ENCODE results near the gene NEO1.
A peak's percentile ranks its signal among the peaks of the same experiment; 100 is the strongest.

The NEO1 gene

GRCh38 chr15:73028831-73029451 is 23.3 kb upstream of the NEO1 start:
- no peak for DNase-seq

- no peak for DNase-seq
Measured at GRCh38 chr15:73030122-73030679, 22.1 kb upstream of the NEO1 start.

- DNase-seq, result no peak
Measured at GRCh38 chr15:73031648-73032047, 20.6 kb upstream of the NEO1 start.

GRCh38 chr15:73033611-73034010 is 18.7 kb upstream of the NEO1 start:
- DNase-seq, result no peak

- DNase-seq, result no peak
Measured at GRCh38 chr15:73034221-73034620, 18.0 kb upstream of the NEO1 start.

- no peak for DNase-seq
Measured at GRCh38 chr15:73035221-73035620, 17.0 kb upstream of the NEO1 start.

- no peak for DNase-seq
Measured at GRCh38 chr15:73038220-73038619, 14.0 kb upstream of the NEO1 start.

DNA sequence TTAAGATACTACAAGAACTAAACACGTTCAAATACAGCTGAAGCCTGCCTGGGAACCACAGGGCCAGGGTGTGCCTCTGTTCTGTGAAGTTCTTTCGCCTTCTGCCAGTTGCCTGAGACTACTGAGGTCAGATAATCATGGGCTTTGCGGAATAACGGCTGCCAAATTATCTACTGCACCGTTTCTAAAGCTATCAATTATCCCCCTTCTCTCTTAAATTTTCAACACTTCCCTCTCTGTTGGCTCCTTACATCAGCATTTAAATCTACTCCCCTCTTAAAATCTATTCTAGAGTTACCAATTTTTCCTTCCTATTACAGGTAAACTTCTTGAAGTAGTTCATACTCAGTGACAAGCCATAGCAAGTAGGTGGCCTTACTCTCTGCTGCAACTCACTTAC is 6.2 kb upstream of the NEO1 start:
- DNase-seq, result no peak

DNA sequence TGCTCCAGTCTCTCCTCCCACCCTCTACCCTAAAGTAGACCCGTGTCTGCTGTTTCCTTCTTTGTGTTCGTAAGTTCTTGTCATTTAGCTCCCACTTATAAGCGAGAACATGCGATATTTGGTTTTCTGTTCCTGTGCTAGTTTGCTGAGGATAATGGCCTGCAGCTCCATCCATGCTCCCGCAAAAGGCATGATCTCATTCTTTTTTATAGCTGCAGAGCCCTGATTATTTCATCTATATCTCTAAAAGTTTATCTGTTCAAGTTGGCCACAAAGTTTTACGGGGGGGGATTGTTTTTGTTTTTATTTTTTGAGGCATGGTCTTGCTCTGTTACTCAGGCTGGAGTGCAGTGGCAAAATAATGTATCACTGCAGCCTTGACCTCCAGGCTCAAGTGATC is 4.4 kb upstream of the NEO1 start:
- DNase-seq, result no peak

DNA sequence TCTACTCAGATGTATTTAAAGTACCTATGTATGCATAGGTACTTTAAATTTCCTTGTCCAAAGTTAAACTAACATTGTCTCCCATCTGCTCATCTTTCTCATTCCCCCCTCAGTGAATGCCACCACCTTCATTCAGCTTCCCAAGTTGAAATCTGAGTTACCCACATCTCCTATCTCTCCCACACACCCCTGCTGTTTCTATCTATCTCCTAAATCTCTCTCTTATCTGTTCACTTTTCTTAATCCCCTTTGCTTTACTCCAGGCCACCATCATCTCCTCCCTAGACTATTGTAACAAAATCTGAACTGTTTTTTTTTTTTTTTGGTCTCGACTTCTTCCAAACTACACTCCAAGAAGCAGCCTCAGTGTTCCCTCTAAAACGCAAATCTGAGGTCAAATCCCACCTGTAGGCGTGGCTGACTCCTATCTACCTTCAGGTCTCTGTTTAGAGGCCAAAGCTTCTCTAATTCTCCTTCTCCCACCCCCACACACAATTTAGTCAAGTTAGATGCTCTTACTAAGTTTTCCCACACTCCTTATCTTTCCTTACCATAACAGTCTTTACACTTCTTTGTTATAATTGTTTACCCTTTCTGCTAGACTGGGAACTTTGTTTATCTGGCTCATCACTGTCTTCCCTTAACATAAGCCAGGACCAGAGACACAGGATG is 3.5 kb upstream of the NEO1 start:
- no peak for DNase-seq

GRCh38 chr15:73049564-73050215 is 2.6 kb upstream of the NEO1 start:
- no peak for DNase-seq

GRCh38 chr15:73050561-73051295 is 1.5 kb upstream of the NEO1 start:
- DNase-seq, result no peak

DNA sequence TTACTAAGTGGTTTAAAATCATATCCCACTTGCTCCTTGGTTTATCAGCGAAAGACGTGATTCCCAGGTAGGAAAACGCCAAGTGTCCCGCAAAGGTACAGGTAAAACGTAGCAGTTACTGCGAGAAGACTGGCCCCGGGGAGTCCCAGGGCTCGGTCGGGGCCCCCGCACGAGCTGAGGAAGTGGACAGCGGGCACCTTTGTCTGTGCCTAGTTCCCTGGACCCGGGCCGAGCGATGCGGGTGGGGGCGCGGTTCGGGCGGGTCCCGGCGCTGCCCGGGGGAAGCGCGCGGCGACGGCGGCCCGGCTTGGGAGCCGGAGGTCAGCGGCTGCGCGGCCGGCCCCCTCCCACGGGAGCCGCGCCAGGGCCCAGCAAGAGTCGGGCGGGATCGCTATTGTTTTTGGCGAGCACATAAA is 864 bp upstream of the NEO1 start:
- peak in 1 of 2 donors; percentile 5 for DNase-seq

GRCh38 chr15:73052653-73053397 is 562 bp downstream of the NEO1 start:
- DNase-seq, result peak; percentile 18

DNA sequence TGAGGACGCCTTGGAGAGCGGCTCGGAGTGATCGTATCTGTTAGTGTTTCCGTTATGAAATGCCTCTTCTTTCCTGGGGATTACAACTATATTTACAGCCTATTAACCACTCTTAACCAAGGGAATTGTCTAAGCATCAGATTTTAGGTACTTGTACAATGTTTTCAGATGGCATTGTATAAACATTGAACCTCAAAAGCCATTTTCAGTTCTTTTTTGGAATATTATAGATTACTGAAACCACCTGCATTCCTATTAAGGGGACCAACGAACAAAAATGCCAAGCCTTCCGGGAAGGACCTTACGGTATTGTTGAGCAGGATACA is 1.1 kb downstream of the NEO1 start:
- no peak for DNase-seq

DNA sequence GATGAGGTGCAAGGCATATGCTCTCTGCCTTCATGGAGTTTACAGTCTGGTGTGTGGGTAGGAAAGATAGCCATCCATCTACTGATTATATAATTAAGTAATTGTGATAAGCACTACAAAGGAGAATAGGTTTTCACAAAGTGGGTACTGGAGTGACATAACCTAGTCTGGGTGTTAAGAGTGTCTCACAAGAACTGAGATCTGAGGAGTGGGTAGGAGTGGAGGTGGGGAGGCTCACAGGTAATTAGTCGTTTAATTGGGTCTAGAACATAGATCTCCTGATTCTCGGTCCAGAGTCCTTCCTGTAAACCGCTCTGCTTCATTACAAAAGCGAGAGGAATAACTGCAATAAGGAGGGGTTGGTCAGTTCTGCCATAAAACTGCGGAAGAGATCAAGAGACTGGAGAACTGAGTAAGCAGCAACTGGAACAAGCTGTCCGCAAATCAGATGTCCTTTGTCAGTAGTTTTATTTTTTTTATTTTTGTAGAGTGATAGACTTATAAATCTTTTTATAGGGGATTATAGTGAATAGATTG is 2.2 kb downstream of the NEO1 start:
- DNase-seq, result no peak

GRCh38 chr15:73056460-73056859 is 4.2 kb downstream of the NEO1 start:
- no peak for DNase-seq

- no peak for DNase-seq
Measured at GRCh38 chr15:73058437-73058836, 6.2 kb downstream of the NEO1 start.

DNA sequence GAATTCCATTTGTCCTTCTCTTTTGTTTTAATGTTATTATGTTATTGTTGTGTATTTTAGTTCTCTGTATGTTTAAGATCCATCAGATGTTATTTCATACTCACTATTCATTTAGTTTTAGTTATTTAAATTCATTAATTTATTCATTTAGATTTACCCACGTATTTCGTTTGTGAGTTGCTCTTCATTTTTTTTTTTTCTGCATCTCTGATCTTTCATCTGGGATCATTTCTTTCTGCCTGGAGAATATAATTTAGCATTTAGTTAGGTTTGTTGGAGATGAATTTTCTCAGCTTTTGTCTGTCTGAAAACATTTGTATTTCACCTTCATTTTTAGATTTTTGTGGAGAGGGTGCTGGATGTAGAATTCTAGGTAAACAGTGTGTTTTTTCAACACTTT is 12.9 kb downstream of the NEO1 start:
- DNase-seq, result no peak

- DNase-seq, result no peak
Measured at GRCh38 chr15:73069109-73069508, 16.8 kb downstream of the NEO1 start.

- no peak for DNase-seq
Measured at GRCh38 chr15:73072894-73073293, 20.6 kb downstream of the NEO1 start.

DNA sequence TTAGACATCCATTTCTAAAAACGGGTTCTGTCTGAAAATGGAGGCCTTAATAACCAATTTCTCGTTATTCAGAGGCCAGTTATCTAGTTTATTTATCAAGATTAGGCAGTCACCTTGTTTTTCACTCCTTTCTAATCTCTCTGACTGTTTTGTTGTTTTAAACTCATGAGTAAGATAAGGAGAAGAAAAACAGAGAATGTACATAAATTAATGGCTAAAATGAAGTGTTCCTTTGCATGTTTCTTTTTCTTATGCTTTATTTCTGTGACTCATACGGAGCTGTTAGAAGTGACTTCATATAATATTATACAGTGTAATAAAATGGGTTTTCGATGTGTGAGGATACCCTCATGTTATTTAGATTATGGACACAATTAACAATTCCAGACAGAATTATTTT is 22.0 kb downstream of the NEO1 start:
- no peak for DNase-seq
